Measurements from ENCODE around the gene SRSF4. TPM values are rescaled to one million over a fixed set of nuclear protein-coding genes. Genes with fewer than 3 reads are reported as not detected.

SRSF4 gene
- total RNA-seq, 2 donors from 2014 or later: 86.3 to 90.3 TPM

- Histone ChIP-seq H3K4me3 (no peak overlapping the region), H3K27ac (no peak overlapping the region), H3K4me1 (no peaks in the 10 kb centered on the region), H3K9me3 (no peaks in the 10 kb centered on the region), H3K9ac (ENCODE audit: low read depth in 2 of 2, low read length in 2 of 2) (no peak overlapping the region), H3K27me3 (no peaks in the 10 kb centered on the region), H3K36me3 (no peaks in the 10 kb centered on the region)
- DNase-seq: no peak
- intact Hi-C loops (cut with DNase I): no loop called here
- TF ChIP-seq CTCF (IDR thresholded peaks at IDR 0.05): no peak
These were observed 9.0 kb upstream of the SRSF4 start for GRCh38 chr1:29190718-29191117.

GRCh38 chr1:29186707-29187106 is 5.0 kb upstream of the SRSF4 start:
- TF ChIP-seq CTCF (IDR thresholded peaks at IDR 0.05): no peak
- Histone ChIP-seq H3K4me3 (no peak overlapping the region), H3K27ac (no peak overlapping the region), H3K9me3 (no peaks in the 10 kb centered on the region), H3K9ac (ENCODE audit: low read depth in 2 of 2, low read length in 2 of 2) (no peak overlapping the region), H3K4me1 (no peaks in the 10 kb centered on the region), H3K36me3 (no peaks in the 10 kb centered on the region), H3K27me3 (no peaks in the 10 kb centered on the region)
- intact Hi-C loops (cut with DNase I): no loop called here
- no peak for DNase-seq

GRCh38 chr1:29186252-29186651 is 4.6 kb upstream of the SRSF4 start:
- H3K27ac ChIP-seq: no peak overlapping the region
- intact Hi-C loops (cut with DNase I): no loop called here
- H3K27me3 ChIP-seq: no peaks in the 10 kb centered on the region
- H3K36me3 ChIP-seq: no peaks in the 10 kb centered on the region
- no peak overlapping the region for H3K9ac ChIP-seq (ENCODE audit: low read depth in 2 of 2, low read length in 2 of 2)
- TF ChIP-seq CTCF (IDR thresholded peaks at IDR 0.05): no peak
- no peaks in the 10 kb centered on the region for H3K9me3 ChIP-seq
- DNase-seq: no peak
- no peaks in the 10 kb centered on the region for H3K4me1 ChIP-seq
- H3K4me3 ChIP-seq: no peak overlapping the region

GRCh38 chr1:29183287-29183686 is 1.6 kb upstream of the SRSF4 start:
- no peak for TF ChIP-seq CTCF (IDR thresholded peaks at IDR 0.05)
- H3K36me3 ChIP-seq: no peaks in the 10 kb centered on the region
- peaks cover 13% of the 10 kb centered on the region for H3K4me1 ChIP-seq
- H3K27me3 ChIP-seq: no peaks in the 10 kb centered on the region
- no peak overlapping the region for H3K27ac ChIP-seq
- intact Hi-C loops (cut with DNase I): no loop called here
- H3K9me3 ChIP-seq: no peaks in the 10 kb centered on the region
- H3K4me3 ChIP-seq: no peak overlapping the region
- no peak overlapping the region for H3K9ac ChIP-seq (ENCODE audit: low read depth in 2 of 2, low read length in 2 of 2)
- no peak for DNase-seq

GRCh38 chr1:29180497-29181412 is 945 bp downstream of the SRSF4 start:
- Histone ChIP-seq H3K4me3 (peak overlapping the region; percentile 70), H3K9ac (ENCODE audit: low read depth in 2 of 2, low read length in 2 of 2) (peak overlapping the region; percentile 86 to 99), H3K36me3 (no peaks in the 10 kb centered on the region), H3K27me3 (no peaks in the 10 kb centered on the region), H3K9me3 (no peaks in the 10 kb centered on the region), H3K27ac (peak overlapping the region; percentile 97), H3K4me1 (peaks cover 19% of the 10 kb centered on the region)
- no peak for TF ChIP-seq CTCF (IDR thresholded peaks at IDR 0.05)
- intact Hi-C loops (cut with DNase I): no loop called here
- DNase-seq: no peak

Data from colonic mucosa (tissue), 4 donors.